Adipocyte (in vitro differentiated cells): ENCODE measurements around the gene LEAP2.
"Not testable (repeated sequence)": the region's sequence is repeated elsewhere in the genome, so short reads cannot be mapped to it uniquely, and the experiment has no call there.

Source experiments
- DNase-seq: peaks from one replicate; pipeline ENCODE4 v3.0.0-alpha.2; 2015; ENCODE audit warnings: low read depth
- H3K27me3 ChIP-seq: replicated peaks from 2 replicates; pipeline ENCODE4 v1.7.0; 2013; ENCODE audit warnings: mild to moderate bottlenecking, low read length, moderate library complexity; ENCODE audit not compliant: control insufficient read depth, insufficient read depth
- H3K36me3 ChIP-seq: 2 replicates; pipeline ENCODE4 v1.7.0; 2013; ENCODE audit warnings: low read length, mild to moderate bottlenecking, moderate library complexity; ENCODE audit not compliant: control insufficient read depth, insufficient read depth, severe bottlenecking
- H3K4me1 ChIP-seq: 2 replicates; pipeline ENCODE4 v1.7.0; 2013; ENCODE audit warnings: mild to moderate bottlenecking, low read length, moderate library complexity; ENCODE audit not compliant: control insufficient read depth, insufficient read depth
- H3K4me3 ChIP-seq: 2 replicates; pipeline ENCODE4 v1.7.0; 2013; ENCODE audit warnings: mild to moderate bottlenecking, low read length, moderate library complexity
- H3K9ac ChIP-seq: 2 replicates; pipeline ENCODE4 v1.7.0; 2013; ENCODE audit warnings: mild to moderate bottlenecking, low read length, moderate library complexity
- H3K9me3 ChIP-seq: 2 replicates; pipeline ENCODE4 v1.7.0; 2013; ENCODE audit warnings: mild to moderate bottlenecking, low read length, moderate library complexity; ENCODE audit not compliant: control insufficient read depth

LEAP2 gene

DNA sequence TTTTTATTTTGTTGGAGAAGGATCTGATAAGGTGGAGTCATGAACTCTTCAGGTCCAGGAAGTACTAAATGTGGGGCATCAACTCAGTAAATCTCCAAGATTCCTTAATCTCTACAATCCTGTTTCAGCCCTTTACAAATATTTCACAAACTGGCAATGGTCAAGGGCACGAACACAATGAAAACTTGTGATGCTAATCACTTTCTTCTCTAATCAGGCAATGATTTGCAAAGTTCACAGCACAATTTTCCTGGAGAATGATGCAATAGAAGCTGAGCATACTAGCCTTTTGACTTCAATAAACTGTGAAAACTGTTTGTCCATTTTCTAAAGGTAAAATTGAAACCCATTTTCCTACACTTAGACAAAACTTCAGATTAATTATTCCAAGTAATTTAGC lies 24.1 kb upstream of the LEAP2 start:
- no peaks in the 10 kb centered on the region for H3K36me3 ChIP-seq

DNA sequence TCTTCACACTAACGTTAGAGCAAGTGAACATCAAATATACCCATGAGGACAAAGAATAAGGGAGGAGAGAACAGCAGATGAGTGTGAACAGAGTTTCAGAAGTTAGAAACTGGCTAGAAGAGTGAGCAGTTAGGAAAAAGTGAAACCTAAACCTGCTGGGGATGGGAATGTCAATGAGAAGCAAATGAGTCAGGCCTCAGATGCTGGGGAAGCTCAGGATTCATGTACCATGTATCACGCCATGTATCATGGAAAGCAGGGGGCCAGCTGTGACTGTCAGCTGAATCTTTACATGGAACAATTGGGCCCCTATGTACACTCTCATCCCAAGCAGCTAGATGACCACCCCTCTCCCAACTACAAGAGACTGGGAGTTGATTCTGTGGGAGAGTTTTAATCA lies 23.4 kb upstream of the LEAP2 start:
- H3K27me3 ChIP-seq = no peaks in the 10 kb centered on the region
- peak; percentile 43 for DNase-seq
- H3K4me1 ChIP-seq = peaks cover 7% of the 10 kb centered on the region
- no peak overlapping the region for H3K9ac ChIP-seq
- H3K36me3 ChIP-seq = no peaks in the 10 kb centered on the region
- no peak overlapping the region for H3K4me3 ChIP-seq
- no peaks in the 10 kb centered on the region for H3K9me3 ChIP-seq

More for the DNA sequence above, 24.1 kb upstream of the LEAP2 start:
- Histone ChIP-seq H3K4me3 (no peak overlapping the region), H3K9ac (no peak overlapping the region), H3K4me1 (peaks cover 7% of the 10 kb centered on the region), H3K9me3 (no peaks in the 10 kb centered on the region), H3K27me3 (no peaks in the 10 kb centered on the region)
- peak; percentile 27 for DNase-seq

DNA sequence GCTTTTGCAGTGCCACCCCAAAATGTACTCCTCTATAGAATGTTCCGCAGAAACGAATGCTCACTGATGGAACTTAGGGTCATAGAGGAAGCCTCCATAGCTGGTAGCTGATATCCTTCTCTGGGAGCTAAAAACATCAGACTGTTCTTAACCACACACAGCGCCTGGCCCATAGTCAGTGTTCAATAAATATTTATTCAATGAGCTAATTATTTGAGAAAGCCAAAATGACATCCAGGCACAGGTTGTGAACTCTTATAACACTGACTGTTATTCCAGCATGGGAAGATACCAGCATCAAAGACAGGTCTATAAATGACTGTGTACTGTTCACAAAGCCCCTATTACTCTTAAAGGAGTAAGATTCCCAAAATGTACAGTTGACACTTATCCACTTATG lies 20.1 kb upstream of the LEAP2 start:
- no peaks in the 10 kb centered on the region for H3K9me3 ChIP-seq
- H3K4me1 ChIP-seq = peaks cover 7% of the 10 kb centered on the region
- no peak for DNase-seq
- no peak overlapping the region for H3K4me3 ChIP-seq
- no peaks in the 10 kb centered on the region for H3K27me3 ChIP-seq
- H3K9ac ChIP-seq = no peak overlapping the region
- H3K36me3 ChIP-seq = no peaks in the 10 kb centered on the region

DNA sequence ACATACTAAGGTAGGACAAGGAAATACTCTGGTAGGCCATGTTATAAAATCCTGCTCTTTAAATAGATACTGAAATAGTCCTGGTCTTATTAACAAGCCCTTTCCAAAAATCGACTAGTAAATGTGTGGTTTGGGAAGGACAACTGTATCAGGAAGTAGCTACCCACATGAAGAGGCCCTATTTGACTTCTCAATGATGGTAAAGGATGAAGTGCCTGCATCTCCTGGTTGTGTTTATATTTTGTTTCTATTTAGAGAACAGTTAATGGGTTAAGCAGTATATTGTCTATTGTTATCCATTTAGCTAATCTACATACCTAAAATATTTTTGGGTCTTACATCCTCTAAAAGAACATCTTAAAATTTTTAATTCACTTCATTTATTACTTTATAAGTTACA lies 19.7 kb upstream of the LEAP2 start:
- no peaks in the 10 kb centered on the region for H3K9me3 ChIP-seq
- no peak overlapping the region for H3K9ac ChIP-seq
- H3K4me3 ChIP-seq = no peak overlapping the region
- H3K27me3 ChIP-seq = no peaks in the 10 kb centered on the region
- no peaks in the 10 kb centered on the region for H3K36me3 ChIP-seq
- DNase-seq = no peak
- peaks cover 7% of the 10 kb centered on the region for H3K4me1 ChIP-seq

DNA sequence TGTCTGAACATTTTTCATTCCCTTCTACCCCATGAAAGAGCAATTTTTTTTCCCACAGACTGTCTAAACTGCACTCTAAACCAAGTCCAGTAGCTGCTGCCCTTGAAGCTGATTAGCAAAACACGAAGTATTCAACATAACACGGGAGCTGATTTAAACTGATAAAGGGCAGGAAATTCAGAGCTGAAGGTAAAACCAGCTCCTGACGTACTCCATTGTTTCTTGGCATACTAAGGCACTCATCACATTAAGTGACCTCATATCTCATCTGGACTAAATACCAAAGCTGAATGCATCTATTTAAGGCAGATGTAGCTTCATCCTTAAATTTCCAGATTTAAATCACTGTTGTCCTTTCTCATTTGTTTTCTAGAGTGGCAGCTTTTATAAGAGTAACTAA lies 19.2 kb upstream of the LEAP2 start:
- Histone ChIP-seq H3K4me3 (no peak overlapping the region), H3K9me3 (no peaks in the 10 kb centered on the region), H3K4me1 (peaks cover 4% of the 10 kb centered on the region), H3K27me3 (no peaks in the 10 kb centered on the region), H3K36me3 (no peaks in the 10 kb centered on the region), H3K9ac (no peak overlapping the region)
- DNase-seq = no peak

DNA sequence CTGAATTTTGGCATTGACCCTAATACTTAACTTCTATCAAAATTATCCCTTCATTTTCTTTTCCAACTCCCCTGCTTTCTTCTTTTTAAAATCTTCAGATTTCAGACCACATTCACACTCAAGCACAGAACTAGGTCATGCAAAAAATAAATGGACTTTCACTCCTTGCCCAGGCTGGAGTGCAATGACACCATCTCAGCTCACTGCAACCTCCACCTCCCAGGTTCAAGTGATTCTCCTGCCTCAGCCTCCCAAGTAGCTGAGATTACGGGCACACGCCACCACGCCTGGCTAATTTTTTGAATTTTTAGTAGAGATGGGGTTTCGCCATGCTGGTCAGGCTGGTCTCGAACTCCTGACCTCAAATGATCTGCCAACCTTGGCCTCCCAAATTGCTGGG lies 18.5 kb upstream of the LEAP2 start:
- not testable (repeated sequence) for H3K27me3 ChIP-seq, H3K9ac ChIP-seq, H3K9me3 ChIP-seq

DNA sequence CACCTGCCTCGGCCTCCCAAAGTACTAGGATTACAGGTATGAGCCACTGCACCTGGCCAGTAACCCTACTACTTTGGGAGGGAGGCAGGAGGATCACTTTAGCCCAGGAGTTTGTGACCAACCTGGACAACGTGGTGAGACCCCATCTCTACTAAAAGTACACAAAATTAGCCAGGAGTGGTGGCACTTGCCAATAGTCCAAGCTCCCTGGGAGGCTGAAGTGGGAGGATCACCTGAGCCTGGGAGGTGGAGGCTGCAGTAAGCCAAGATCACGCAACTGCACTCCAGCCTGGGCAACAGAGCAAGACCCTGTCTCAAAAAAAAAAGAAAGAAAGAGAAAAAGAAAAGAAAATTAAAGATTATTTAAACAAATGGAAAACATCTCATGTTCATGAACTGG lies 17.5 kb upstream of the LEAP2 start:
- no peak overlapping the region for H3K9ac ChIP-seq
- no peaks in the 10 kb centered on the region for H3K27me3 ChIP-seq
- no peak overlapping the region for H3K4me3 ChIP-seq
- H3K4me1 ChIP-seq = no peaks in the 10 kb centered on the region
- no peaks in the 10 kb centered on the region for H3K36me3 ChIP-seq
- H3K9me3 ChIP-seq = no peaks in the 10 kb centered on the region
- no peak for DNase-seq

More for the DNA sequence above, 18.5 kb upstream of the LEAP2 start:
- not testable (repeated sequence) for H3K36me3 ChIP-seq, DNase-seq, H3K4me3 ChIP-seq, H3K4me1 ChIP-seq

DNA sequence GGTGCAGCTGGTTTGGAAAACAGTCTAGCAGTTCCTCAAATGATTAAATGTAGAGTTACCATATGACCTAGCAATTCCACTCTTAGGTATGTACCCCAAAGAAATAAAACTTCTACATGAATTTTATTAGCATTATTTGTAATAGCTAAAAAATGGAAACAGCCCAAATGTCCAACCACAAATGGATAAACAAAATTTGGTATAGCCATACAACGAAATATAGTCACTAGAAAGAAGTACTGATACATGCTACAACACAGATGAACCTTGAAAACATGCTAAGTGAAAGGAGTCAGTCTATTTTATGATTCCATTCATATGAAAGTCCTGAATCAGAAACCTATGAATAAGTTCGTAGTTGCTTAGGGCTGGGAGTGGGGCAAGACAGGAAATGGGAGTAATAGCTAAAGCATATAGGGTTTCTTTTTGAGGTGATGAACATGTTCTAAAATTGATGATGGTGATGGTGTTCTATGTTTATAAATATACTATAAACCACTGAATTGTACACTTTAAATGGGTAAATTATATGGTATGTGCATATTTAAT lies 13.5 kb upstream of the LEAP2 start:
- H3K4me3 ChIP-seq = no peak overlapping the region
- no peaks in the 10 kb centered on the region for H3K36me3 ChIP-seq
- H3K4me1 ChIP-seq = no peaks in the 10 kb centered on the region
- DNase-seq = no peak
- no peak overlapping the region for H3K9ac ChIP-seq
- no peaks in the 10 kb centered on the region for H3K27me3 ChIP-seq
- H3K9me3 ChIP-seq = no peaks in the 10 kb centered on the region

DNA sequence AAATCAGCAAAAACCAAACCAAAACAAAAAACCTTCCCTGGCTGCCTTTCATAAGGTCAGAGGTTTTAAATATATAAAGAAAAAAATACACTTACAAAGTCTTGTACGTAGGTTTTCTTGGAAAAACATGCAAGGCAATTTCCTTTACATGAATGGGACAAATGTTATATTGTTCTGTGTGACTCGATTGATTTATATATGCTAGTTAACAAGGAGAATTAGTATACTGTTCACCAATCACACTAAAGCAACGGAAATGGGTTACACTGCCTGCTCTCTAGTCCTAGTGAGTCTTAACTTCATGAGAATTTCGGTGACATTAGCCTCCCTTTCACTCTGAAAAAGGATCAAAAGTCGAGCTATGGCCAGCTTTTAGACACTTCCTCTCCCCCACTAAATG lies 12.7 kb upstream of the LEAP2 start:
- H3K4me1 ChIP-seq = peaks cover 2% of the 10 kb centered on the region
- H3K9ac ChIP-seq = no peak overlapping the region
- no peak for DNase-seq
- no peaks in the 10 kb centered on the region for H3K36me3 ChIP-seq
- H3K27me3 ChIP-seq = no peaks in the 10 kb centered on the region
- no peak overlapping the region for H3K4me3 ChIP-seq
- H3K9me3 ChIP-seq = no peaks in the 10 kb centered on the region

DNA sequence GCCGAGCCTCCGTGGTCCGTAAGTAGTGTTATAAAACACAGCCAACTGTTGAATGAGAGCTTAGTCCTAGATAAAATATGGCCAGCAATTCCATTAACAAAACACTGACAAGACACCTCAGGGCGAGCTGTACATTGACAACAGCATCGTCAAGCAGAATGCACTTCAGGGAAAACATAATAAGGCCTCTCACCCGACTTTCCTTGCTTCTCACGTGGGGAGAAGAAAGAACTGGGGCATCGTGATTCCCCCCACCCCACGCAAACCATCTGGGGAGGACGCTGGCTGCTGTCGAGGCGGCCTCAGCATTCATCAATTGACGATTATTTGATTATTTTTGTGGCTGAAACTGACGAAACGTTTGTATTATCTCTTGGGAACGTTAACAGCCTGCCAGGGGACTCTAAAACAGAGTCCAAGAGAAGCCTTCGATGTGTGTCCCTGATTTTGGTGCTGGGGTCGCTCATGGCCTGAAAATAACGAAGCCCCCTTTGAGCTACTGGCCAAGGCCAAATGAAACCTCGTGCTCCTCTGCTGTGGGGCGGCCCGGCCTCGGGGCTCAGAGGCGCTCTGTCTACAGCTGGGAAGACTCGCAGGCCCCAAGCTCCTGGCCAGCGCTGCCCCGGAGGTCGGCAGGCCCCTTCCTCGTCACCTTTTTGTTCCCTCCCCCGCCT lies 7.7 kb upstream of the LEAP2 start:
- Histone ChIP-seq H3K4me1 (peaks cover 11% of the 10 kb centered on the region), H3K36me3 (peaks cover 26% of the 10 kb centered on the region), H3K9me3 (no peaks in the 10 kb centered on the region), H3K4me3 (peak overlapping the region; percentile 89), H3K9ac (peak overlapping the region; percentile 93), H3K27me3 (no peaks in the 10 kb centered on the region)
- no peak for DNase-seq

DNA sequence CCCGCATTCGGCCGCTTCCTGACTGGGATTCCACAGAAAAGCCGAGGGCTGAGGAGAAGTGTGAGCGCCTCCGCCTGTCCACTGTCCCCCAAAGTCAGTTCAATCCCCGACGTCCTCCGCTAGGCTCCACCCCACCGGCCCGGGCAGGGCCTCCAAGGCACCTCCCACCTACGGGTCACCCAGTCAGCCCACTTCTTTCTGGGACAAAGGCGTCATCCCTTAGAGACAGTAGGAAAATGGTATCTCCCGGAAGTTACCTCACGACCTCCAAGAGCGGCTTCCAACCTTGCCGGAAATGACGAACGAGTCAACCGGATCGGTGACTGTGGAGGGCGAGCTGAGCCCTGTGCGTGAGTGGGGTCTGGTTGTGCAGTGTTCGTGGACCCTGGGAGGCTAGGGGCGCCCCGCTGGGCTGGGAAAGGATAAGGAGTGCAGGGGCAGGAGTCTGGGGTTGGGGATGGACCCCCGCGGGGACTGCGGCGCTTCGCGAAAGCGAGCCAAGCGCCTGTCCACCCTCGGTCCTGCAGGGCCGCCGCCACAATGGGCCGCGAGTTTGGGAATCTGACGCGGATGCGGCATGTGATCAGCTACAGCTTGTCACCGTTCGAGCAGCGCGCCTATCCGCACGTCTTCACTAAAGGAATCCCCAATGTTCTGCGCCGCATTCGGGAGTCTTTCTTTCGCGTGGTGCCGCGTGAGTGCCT lies 7.0 kb upstream of the LEAP2 start, which contains the start of the genes GDF9 and UQCRQ:
GDF9 (minus strand) TSS at position 128 of the 704 bp plus-strand sequence. CDS start 1,936 bp downstream, outside the sequence.
UQCRQ (plus strand) TSS at position 301 of the 704 bp plus-strand sequence; CDS start at position 541, 240 bp downstream.
- Histone ChIP-seq H3K4me1 (peaks cover 11% of the 10 kb centered on the region), H3K4me3 (peak within 1 kb of the TSS; percentile 89), H3K36me3 (peaks cover 26% of the 10 kb centered on the region), H3K9me3 (no peaks in the 10 kb centered on the region), H3K27me3 (no peaks in the 10 kb centered on the region), H3K9ac (peak within 1 kb of the TSS; percentile 93)
- peak; percentile 100 for DNase-seq
